ENCODE measurements around the gene CGRRF1.

CGRRF1 gene

GRCh38 chr14:54509546-54510501 lies at the start of gene CGRRF1:
Gene CGRRF1 (plus strand): TSS chr14:54509906. CDS start chr14:54509960, 54 bp downstream.
- DNase-seq: peak; percentile 98

- no peak for DNase-seq
Observed at GRCh38 chr14:54462048-54462447, 47.7 kb upstream of the CGRRF1 start.

- no peak for DNase-seq
Observed at GRCh38 chr14:54465654-54466053, 44.1 kb upstream of the CGRRF1 start.

GRCh38 chr14:54467280-54467679 lies 42.4 kb upstream of the CGRRF1 start:
- no peak for DNase-seq

GRCh38 chr14:54470701-54471100 lies 39.0 kb upstream of the CGRRF1 start:
- no peak for DNase-seq

GRCh38 chr14:54471641-54472040 lies 38.1 kb upstream of the CGRRF1 start:
- DNase-seq: no peak

- no peak for DNase-seq
Observed at GRCh38 chr14:54472315-54472714, 37.4 kb upstream of the CGRRF1 start.

- DNase-seq: no peak
Observed at GRCh38 chr14:54474232-54474793, 35.4 kb upstream of the CGRRF1 start.

- DNase-seq: no peak
Observed at GRCh38 chr14:54475187-54475899, 34.4 kb upstream of the CGRRF1 start.

- peak; percentile 47 for DNase-seq
Observed at GRCh38 chr14:54475911-54476310, 33.8 kb upstream of the CGRRF1 start.

- DNase-seq: no peak
Observed at GRCh38 chr14:54478636-54479215, 31.0 kb upstream of the CGRRF1 start.

- DNase-seq: no peak
Observed at GRCh38 chr14:54480830-54481562, 28.7 kb upstream of the CGRRF1 start.

GRCh38 chr14:54481695-54482094 lies 28.0 kb upstream of the CGRRF1 start:
- DNase-seq: no peak

- DNase-seq: no peak
Observed at GRCh38 chr14:54483073-54483745, 26.5 kb upstream of the CGRRF1 start.

- peak; percentile 23 for DNase-seq
Observed at GRCh38 chr14:54483846-54484245, 25.9 kb upstream of the CGRRF1 start.

- peak; percentile 19 for DNase-seq
Observed at GRCh38 chr14:54486685-54487084, 23.0 kb upstream of the CGRRF1 start.

- peak; percentile 49 for DNase-seq
Observed at GRCh38 chr14:54487771-54488170, 21.9 kb upstream of the CGRRF1 start.

GRCh38 chr14:54488318-54488645 lies 21.4 kb upstream of the CGRRF1 start:
- DNase-seq: no peak

GRCh38 chr14:54488646-54489317 lies 20.9 kb upstream of the CGRRF1 start, which contains the start of gene GMFB:
Gene GMFB (minus strand): TSS chr14:54488980. CDS start chr14:54488927, 53 bp downstream.
- peak; percentile 90 for DNase-seq

GRCh38 chr14:54489318-54489683 lies 20.4 kb upstream of the CGRRF1 start:
- no peak for DNase-seq

GRCh38 chr14:54489731-54490444 lies 19.8 kb upstream of the CGRRF1 start:
- no peak for DNase-seq
